ENCODE data around the gene PLCL1.

PLCL1 gene

DNA sequence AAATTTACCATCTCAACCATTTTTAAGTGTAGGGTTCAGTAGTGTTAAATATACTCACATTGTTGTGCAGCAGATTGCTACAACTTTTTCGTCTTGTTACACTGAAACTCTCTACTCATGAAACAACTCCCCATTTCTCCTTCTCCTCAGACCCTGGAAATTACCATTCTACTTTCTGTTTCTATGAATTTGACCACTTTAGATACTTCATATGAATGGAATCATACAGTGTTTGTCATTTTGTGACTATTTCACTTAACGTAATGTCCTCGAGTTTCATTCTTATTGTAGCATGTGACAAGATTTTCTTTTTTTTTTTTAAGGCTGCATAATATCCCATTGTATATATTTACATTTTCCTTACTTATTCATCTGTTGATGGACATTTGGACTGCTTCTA, 203.8 kb downstream of the PLCL1 start:
- TF ChIP-seq SPI1 (IDR thresholded peaks at IDR 0.05; ENCODE audit: borderline replicate concordance, low read depth) (no peak), GABPA (IDR thresholded peaks at IDR 0.05; ENCODE audit: low read depth) (no peak), POLR2AphosphoS5 (IDR thresholded peaks at IDR 0.05; ENCODE audit: low read depth) (no peak)
- TF ChIP-seq, protein P1, sequence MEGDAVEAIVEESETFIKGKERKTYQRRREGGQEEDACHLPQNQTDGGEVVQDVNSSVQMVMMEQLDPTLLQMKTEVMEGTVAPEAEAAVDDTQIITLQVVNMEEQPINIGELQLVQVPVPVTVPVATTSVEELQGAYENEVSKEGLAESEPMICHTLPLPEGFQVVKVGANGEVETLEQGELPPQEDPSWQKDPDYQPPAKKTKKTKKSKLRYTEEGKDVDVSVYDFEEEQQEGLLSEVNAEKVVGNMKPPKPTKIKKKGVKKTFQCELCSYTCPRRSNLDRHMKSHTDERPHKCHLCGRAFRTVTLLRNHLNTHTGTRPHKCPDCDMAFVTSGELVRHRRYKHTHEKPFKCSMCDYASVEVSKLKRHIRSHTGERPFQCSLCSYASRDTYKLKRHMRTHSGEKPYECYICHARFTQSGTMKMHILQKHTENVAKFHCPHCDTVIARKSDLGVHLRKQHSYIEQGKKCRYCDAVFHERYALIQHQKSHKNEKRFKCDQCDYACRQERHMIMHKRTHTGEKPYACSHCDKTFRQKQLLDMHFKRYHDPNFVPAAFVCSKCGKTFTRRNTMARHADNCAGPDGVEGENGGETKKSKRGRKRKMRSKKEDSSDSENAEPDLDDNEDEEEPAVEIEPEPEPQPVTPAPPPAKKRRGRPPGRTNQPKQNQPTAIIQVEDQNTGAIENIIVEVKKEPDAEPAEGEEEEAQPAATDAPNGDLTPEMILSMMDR (IDR thresholded peaks at IDR 0.05; ENCODE audit: insufficient read depth, low read length) = no peak
- TF ChIP-seq, protein P2, sequence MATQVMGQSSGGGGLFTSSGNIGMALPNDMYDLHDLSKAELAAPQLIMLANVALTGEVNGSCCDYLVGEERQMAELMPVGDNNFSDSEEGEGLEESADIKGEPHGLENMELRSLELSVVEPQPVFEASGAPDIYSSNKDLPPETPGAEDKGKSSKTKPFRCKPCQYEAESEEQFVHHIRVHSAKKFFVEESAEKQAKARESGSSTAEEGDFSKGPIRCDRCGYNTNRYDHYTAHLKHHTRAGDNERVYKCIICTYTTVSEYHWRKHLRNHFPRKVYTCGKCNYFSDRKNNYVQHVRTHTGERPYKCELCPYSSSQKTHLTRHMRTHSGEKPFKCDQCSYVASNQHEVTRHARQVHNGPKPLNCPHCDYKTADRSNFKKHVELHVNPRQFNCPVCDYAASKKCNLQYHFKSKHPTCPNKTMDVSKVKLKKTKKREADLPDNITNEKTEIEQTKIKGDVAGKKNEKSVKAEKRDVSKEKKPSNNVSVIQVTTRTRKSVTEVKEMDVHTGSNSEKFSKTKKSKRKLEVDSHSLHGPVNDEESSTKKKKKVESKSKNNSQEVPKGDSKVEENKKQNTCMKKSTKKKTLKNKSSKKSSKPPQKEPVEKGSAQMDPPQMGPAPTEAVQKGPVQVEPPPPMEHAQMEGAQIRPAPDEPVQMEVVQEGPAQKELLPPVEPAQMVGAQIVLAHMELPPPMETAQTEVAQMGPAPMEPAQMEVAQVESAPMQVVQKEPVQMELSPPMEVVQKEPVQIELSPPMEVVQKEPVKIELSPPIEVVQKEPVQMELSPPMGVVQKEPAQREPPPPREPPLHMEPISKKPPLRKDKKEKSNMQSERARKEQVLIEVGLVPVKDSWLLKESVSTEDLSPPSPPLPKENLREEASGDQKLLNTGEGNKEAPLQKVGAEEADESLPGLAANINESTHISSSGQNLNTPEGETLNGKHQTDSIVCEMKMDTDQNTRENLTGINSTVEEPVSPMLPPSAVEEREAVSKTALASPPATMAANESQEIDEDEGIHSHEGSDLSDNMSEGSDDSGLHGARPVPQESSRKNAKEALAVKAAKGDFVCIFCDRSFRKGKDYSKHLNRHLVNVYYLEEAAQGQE (IDR thresholded peaks at IDR 0.05; ENCODE audit: insufficient replicate concordance, low read depth) = no peak
- peaks cover 3% of the 10 kb centered on the region for H3K27me3 ChIP-seq (ENCODE audit: insufficient read depth, poor library complexity, severe bottlenecking)
- H3K27ac ChIP-seq (replicated peaks) = no peak overlapping the region
- no peak overlapping the region for H3K4me3 ChIP-seq (replicated peaks; ENCODE audit: insufficient read depth, low read length)
- DNase-seq (ENCODE audit: low read depth in 1 of 2, low spot score in 1 of 2) = no peak

DNA sequence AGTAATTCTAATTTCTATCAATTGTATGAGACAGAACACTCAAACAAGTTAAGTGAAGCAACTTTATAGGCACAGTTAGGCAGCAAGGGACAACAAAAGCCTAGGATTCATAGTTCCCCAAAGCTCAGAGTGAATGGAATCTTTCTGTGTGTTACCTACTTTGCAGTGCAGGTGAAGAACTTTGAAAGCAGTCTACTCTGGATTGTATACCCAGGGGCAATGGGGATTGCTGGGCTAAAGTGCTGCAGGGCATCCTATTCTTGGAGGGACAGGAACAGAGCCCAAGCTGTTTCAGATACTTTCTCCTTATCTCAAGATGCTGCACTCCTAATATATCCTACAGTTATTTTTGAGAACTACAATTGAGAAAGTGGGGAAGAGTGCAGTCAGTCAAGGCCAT, 207.6 kb downstream of the PLCL1 start:
- DNase-seq (ENCODE audit: low read depth in 1 of 2, low spot score in 1 of 2) = no peak
- TF ChIP-seq, protein P1 (IDR thresholded peaks at IDR 0.05; ENCODE audit: insufficient read depth, low read length) = no peak
- TF ChIP-seq GABPA (IDR thresholded peaks at IDR 0.05; ENCODE audit: low read depth) = no peak
- no peak for TF ChIP-seq SPI1 (IDR thresholded peaks at IDR 0.05; ENCODE audit: borderline replicate concordance, low read depth)
- no peak for TF ChIP-seq POLR2AphosphoS5 (IDR thresholded peaks at IDR 0.05; ENCODE audit: low read depth)
- TF ChIP-seq, protein P2 (IDR thresholded peaks at IDR 0.05; ENCODE audit: insufficient replicate concordance, low read depth) = no peak
- Histone ChIP-seq H3K27ac (replicated peaks) (no peak overlapping the region), H3K4me3 (replicated peaks; ENCODE audit: insufficient read depth, low read length) (no peak overlapping the region), H3K27me3 (ENCODE audit: insufficient read depth, poor library complexity, severe bottlenecking) (no peaks in the 10 kb centered on the region)

DNA sequence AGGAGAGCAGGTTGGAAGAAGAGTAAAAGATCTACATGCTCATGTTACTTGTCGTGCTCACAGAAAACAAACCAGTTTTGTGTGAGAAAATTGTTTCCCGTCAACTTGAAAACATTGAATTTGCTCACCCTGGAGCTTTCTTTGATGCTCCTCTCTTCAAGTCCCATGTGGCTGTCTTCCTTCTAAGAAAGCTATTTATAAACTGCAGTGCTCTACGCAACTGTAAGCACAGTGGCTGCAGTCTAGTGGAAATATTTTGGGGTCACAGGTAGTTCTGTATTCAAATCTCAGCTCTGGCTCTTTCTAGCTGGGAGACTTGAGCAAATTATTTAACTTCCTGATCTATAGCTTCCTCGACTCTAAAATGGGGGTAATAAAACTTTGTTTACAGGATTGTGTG, 211.8 kb downstream of the PLCL1 start:
- Histone ChIP-seq H3K27ac (replicated peaks) (no peak overlapping the region), H3K4me3 (replicated peaks; ENCODE audit: insufficient read depth, low read length) (no peak overlapping the region), H3K27me3 (ENCODE audit: insufficient read depth, poor library complexity, severe bottlenecking) (no peaks in the 10 kb centered on the region)
- DNase-seq (ENCODE audit: low read depth in 1 of 2, low spot score in 1 of 2) = no peak
- no peak for TF ChIP-seq SPI1 (IDR thresholded peaks at IDR 0.05; ENCODE audit: borderline replicate concordance, low read depth)
- TF ChIP-seq, protein P2 (IDR thresholded peaks at IDR 0.05; ENCODE audit: insufficient replicate concordance, low read depth) = no peak
- TF ChIP-seq, protein P1 (IDR thresholded peaks at IDR 0.05; ENCODE audit: insufficient read depth, low read length) = no peak
- TF ChIP-seq POLR2AphosphoS5 (IDR thresholded peaks at IDR 0.05; ENCODE audit: low read depth) = no peak
- TF ChIP-seq GABPA (IDR thresholded peaks at IDR 0.05; ENCODE audit: low read depth) = no peak

Measured in HL-60 (cell line).